T-helper 9 cell (primary cell): ENCODE measurements around the gene TIAM2.
"Not testable (repeated sequence)": the region's sequence is repeated elsewhere in the genome, so short reads cannot be mapped to it uniquely, and the experiment has no call there.

Experiments
- DNase-seq: peaks from one replicate; pipeline ENCODE4 v3.0.0-alpha.2; 2020

TIAM2 gene

GRCh38 chr6:155103816-155104366, 108.8 kb downstream of the TIAM2 start:
- no peak for DNase-seq

- DNase-seq, result no peak
Observed at GRCh38 chr6:155106456-155107115, 111.5 kb downstream of the TIAM2 start.

DNA sequence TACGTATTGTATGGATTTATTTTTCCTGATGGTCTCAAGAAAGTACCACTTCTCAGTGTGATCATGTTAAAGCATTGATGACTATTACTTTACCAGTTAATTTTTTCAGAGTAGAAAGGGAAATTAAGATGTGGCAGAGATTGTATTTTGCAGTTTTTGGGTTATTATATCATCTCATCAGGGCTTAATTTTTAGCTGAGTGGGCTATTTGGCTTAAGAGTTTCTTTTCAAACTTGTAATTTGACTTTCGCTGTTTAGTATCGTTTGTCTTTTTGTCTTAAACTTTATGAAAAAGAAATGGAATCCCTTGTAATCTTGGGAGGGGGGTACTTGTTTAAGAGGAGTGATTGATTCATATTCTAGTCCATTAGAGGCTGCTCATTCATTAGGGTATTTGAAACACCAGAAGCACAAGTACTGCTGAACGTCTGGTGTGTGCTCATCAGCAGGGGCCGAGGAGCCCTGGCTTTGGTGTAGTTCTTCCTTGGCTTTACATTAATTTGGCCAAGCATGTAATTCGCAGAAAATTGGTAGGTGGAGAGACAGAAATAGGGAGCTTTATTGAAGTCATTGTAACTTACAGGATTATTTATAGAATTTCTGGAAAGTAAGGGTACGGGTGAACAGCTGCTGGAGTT, 112.4 kb downstream of the TIAM2 start:
- no peak for DNase-seq

DNA sequence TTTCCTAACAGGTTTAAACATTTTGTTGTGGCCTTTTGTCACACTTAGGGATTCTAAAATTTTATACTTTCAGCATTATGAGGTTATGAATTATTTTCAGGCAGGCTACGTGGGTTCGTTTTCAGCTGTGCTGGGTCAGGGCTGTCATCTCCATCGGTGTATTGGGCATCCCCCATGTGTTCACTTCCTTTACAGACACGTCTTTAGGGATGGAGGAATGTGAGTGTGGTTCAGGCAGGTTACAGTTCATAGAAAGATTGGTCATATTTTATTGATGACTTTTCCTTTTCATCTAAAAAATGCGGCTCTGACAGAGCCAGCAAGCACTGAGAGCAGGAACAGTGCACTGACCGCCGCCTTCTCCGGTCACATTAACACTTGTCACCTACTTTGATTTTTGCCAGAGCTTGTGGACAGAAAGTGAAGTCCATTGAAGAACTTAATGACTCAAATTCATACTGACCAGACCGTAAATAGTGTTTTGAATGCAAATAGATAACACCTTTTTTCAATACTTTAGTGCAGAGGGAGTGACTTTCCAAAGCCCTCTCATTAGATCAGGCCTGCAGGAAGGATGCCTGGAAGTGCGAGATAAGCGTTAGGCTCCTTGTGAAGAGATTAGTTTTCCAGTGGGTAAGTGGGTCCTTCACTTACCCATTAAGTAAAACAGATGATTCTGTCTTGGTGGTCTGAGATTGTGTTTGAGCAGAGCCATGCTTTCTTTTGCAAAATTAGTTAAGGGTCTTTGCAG, 113.1 kb downstream of the TIAM2 start:
- no peak for DNase-seq

DNA sequence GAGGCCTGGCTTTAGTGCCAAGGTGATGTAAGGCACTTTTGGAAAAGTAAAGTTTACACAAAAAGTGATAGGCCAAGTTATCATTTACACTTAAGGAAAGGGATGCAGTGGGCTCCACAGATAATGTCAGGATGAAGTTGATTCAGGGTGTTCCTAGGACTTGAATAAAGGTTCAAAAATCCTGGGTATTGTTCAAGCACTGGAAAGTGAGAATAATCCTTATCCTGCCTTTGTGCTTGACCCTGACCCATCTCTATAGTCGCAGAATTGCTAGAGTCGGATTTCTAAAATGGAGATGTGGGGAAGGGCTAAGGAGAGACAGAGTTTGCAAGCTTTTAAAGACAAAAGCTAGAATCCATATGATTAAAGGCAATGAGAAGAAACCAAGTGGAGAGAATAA, 115.6 kb downstream of the TIAM2 start:
- no peak for DNase-seq

- DNase-seq, result no peak
Observed at GRCh38 chr6:155112757-155113156, 117.6 kb downstream of the TIAM2 start.

DNA sequence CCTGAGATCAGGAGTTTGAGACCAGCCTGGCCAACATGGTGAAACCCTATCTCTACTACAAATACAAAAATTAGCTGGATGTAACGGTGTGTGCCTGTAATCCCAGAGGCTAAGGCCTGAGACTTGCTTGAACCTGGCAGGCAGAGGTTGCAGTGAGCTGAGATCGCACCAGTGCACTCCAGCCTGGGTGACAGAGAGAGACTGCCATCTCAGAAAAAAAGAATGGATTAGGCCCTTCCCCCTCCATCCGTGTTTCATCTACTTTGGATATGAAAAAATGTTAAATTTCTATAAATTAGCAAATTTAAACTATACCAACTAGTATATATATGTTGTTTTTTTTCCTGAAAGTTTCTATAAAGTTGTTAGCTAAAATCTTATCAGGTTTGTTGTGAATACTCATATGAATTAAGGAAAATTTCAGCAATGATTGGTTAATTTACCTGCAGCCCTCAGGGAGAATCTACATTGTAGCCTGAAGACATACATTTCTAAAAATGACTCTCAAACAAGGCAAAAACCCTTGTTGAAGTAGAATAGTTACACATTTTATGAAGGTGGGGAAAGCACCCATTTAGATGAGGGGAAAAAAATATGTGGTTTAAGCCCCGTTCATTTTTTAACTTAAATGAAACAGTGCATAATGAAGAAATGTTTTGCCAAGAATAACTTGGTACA, 120.9 kb downstream of the TIAM2 start:
- no peak for DNase-seq

DNA sequence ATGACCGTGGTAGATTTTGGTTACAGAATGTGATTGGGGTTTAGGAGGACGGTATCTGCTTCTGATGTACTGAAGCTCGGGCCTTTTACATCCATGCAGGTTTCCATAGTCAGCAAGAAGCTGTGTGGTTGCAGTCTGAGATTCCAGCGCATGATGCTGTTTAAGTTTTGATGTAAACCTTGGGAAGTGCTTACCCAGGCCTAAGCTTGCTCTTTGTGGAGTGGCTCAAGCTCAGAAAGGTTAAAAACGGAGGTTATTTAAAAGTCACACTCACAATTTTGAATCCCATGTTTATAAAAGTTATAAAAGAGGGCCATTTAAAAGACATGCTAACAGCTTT, 121.4 kb downstream of the TIAM2 start:
- no peak for DNase-seq

DNA sequence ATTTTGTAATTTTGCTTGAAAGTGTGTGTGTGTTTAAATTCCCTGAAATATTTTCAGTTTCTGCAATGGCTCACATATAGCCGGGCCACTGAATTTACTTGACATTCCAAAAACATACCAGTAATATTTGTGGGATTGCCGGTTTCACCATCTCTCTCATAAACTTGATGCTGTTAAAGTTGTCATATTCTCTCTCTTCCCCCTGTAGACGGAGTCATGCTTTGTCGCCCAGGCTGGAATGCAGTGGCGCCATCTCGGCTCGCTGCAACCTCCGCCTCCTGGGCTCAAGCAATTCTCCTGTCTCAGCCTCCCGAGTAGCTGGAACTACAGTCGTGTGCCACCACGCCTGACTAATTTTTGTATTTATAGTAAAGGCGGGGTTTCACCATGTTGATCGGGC, 122.1 kb downstream of the TIAM2 start:
- no peak for DNase-seq

GRCh38 chr6:155117785-155118184, 122.7 kb downstream of the TIAM2 start:
- DNase-seq, result no peak

DNA sequence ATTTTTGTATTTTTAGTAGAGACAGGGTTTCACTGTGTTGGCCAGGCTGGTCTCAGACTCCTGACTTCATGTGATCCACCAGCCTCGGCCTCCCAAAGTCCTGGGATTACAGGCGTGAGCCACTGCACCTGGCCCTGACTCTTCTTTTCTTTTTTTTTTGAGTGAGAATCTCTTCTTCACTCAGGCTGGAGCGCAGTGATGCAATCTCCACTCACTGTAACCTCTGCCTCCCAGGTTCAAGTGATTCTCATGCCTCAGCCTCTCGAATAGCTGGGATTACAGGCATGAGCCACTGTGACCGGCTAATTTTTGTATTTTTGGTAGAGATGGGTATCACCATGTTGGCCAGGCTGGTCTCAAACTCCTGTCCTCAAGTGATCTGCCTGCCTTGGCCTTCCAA, 124.1 kb downstream of the TIAM2 start:
- DNase-seq, result not testable (repeated sequence)

GRCh38 chr6:155120034-155120433, 124.9 kb downstream of the TIAM2 start:
- DNase-seq, result no peak

DNA sequence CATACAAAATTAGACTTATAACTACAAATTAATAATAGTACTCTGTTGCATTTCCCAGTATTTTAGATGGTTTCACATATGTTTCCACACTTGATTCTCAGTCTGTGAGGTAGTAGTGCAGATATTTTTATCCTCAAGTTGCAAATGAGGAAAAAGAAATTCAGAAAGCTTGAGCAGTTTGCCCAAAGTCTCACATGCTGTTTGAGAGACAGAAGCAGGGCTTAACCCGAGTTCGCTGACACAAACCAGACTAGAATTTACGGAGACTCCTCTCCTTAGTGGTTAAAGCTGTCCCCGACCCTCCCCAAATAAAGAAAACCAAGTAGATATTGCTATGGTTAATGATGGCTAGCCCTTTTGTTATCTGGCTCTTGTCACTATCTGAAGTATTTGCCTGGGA, 126.2 kb downstream of the TIAM2 start:
- no peak for DNase-seq

- no peak for DNase-seq
Observed at GRCh38 chr6:155121699-155122098, 126.6 kb downstream of the TIAM2 start.

DNA sequence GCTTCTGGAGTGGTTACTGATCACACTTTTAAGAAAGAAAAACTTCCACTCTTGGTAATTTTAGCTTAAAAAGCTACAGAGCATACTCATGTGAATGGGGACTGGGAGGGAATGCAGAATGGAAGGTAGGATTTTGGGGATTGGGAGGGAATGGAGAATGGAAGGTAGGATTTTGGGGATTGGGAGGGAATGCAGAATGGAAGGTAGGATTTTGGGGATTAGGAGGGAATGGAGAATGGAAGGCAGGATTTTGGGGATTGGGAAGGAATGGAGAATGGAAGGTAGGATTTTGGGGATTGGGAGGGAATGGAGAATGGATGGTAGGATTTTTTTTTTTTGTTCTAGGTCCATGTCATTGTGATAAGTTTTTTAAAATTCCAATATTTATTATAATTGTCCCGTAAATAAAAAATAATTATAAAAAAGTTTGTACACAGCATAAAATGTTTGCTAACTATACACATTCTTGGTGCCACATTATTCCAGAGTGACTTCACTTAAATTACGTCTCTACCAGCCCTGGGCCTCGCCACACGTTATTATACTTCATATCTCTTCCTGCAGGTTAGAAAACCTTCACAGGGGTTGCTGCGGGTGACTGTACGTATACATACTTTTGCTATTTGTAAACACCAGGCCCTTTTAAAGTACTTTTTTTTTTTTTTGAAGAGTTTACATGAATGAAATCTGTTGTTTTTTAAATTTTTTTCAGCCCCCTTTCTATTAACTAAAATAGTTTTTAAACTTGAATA, 127.3 kb downstream of the TIAM2 start:
- no peak for DNase-seq

- DNase-seq, result no peak
Observed at GRCh38 chr6:155123520-155123919, 128.4 kb downstream of the TIAM2 start.

- no peak for DNase-seq
Observed at GRCh38 chr6:155125906-155126305, 130.8 kb downstream of the TIAM2 start.

- no peak for DNase-seq
Observed at GRCh38 chr6:155126727-155127439, 131.8 kb downstream of the TIAM2 start.

DNA sequence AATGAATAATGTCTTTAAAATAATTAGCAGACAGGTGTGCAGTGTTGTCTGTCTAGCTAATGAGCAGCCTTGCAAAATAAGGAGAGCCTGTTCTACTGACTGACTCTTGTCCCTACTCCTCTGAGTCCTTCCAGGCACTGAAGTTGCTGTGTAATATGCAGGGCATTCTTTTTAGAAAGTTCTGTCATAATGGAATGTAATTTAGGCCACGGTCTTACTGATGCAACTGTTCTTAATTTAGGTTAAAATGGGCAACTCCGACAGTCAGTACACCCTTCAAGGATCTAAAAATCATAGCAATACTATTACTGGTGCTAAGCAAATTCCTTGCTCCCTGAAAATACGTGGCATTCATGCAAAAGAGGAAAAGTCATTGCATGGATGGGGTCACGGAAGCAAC, 133.9 kb downstream of the TIAM2 start:
- DNase-seq, result no peak

DNA sequence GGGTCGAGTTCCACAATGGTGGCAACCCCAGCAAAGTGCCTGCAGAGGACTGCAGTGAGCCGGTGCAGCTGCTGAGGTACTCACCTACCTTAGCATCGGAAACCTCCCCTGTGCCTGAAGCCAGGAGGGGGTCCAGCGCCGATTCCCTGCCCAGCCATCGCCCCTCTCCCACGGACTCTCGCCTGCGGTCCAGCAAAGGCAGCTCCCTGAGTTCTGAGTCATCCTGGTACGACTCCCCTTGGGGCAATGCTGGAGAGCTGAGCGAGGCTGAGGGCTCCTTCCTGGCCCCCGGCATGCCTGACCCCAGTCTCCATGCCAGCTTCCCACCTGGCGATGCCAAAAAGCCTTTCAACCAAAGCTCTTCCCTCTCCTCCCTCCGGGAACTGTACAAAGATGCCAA, 134.6 kb downstream of the TIAM2 start:
- no peak for DNase-seq

DNA sequence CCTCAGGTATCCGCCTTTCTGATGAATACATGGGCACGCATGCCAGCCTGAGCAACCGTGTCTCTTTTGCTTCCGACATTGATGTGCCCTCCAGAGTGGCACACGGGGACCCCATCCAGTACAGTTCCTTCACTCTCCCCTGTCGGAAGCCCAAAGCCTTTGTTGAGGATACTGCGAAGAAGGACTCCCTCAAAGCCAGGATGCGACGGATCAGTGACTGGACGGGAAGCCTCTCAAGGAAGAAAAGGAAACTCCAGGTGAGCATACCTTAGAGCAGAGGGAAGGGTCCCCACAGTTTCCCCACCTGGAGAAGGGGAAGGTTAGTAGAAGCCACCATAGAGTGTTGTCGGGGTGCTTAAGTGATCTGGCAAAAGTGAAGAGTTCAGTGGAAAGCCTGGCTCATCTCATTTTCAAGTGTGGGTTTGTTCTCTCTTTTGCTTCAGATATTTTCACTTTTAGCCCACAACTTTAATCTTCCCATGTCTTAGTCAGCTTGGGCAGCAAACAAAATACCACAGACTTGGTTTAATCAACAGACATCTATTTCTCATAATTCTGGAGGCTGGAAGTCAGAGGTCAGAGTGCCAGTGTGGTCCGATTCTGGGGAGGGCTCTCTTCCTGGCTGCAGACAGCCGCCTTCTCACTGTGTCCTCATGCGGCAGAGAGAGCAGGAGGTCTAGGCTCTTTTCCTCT, 135.2 kb downstream of the TIAM2 start:
- no peak for DNase-seq
